K562 (cell line): ENCODE measurements around the gene ARHGAP18. TPM values are rescaled to one million over a fixed set of nuclear protein-coding genes. Genes with fewer than 3 reads are reported as not detected.
A peak's percentile ranks its signal among the peaks of the same experiment; 100 is the strongest.

Source experiments
- CBX1 ChIP-seq: sonication (generic); IDR thresholded peaks from 2 replicates; pipeline ENCODE4 v1.6.1; 2016; ENCODE audit warnings: antibody characterized with exemption, low read depth, mild to moderate bottlenecking
- CBX5 ChIP-seq: IDR thresholded peaks from 2 replicates; pipeline ENCODE4 v1.6.1; 2014; ENCODE audit warnings: low read depth, borderline replicate concordance
- DNMT1 ChIP-seq: fragments of 450-650 bp; IDR thresholded peaks from 2 replicates; pipeline ENCODE4 v1.6.1; 2016; ENCODE audit warnings: antibody characterized with exemption, mild to moderate bottlenecking
- EHMT2 ChIP-seq: fragments of 450-650 bp; IDR thresholded peaks from 2 replicates; pipeline ENCODE4 v1.6.1; 2018; ENCODE audit warnings: antibody characterized with exemption
- ELF4 ChIP-seq: fragments of 450-650 bp; formaldehyde crosslinking; IDR thresholded peaks from 2 replicates; pipeline ENCODE4 v1.4.0; 2022; ENCODE audit warnings: missing genetic modification characterization
- ETV5 ChIP-seq: sonication (generic); formaldehyde crosslinking; IDR thresholded peaks from 2 replicates; pipeline ENCODE4 v1.4.0; 2020; ENCODE audit warnings: low read depth, mild to moderate bottlenecking, missing genetic modification reagents
- MTA3 ChIP-seq: fragments of 450-650 bp; formaldehyde crosslinking; IDR thresholded peaks from 2 replicates; pipeline ENCODE4 v1.6.1; 2017; ENCODE audit warnings: mild to moderate bottlenecking, borderline replicate concordance
- MYNN ChIP-seq, 2 experiments: sonication (generic); formaldehyde crosslinking in 1 of 2; IDR thresholded peaks; 2 replicates each; pipeline versions ENCODE4 v1.5.0 to v1.6.1; 2016 to 2020; ENCODE audit warnings: antibody characterized with exemption in 1 of 2, missing genetic modification reagents in 1 of 2
- NCOA2 ChIP-seq, 2 experiments: fragments of 450-650 bp; IDR thresholded peaks; 2 replicates each; pipeline ENCODE4 v1.6.1; 2018; ENCODE audit warnings: mild to moderate bottlenecking in 2 of 2, moderate library complexity in 1 of 2; ENCODE audit not compliant: partially characterized antibody in 2 of 2
- NFE2 ChIP-seq: IDR thresholded peaks from 2 replicates; pipeline ENCODE4 v1.6.1; 2014; ENCODE audit warnings: antibody characterized with exemption, low read depth
- POLR2AphosphoS2 ChIP-seq: IDR thresholded peaks from 2 replicates; pipeline ENCODE4 v1.6.1; 2012; ENCODE audit warnings: low read length, improper control_type of control experiment
- PPARD ChIP-seq: fragments of 250-450 bp; sonication (Bioruptor Pico); IDR thresholded peaks from 2 replicates; pipeline ENCODE4 v1.8.0; 2022; ENCODE audit warnings: inconsistent platforms, mild to moderate bottlenecking, moderate library complexity
- PTBP1 ChIP-seq: fragments of 200-400 bp; formaldehyde crosslinking; IDR thresholded peaks from 2 replicates; pipeline ENCODE4 v1.6.1; 2017; ENCODE audit warnings: low read depth, low read length
- RBM22 ChIP-seq: fragments of 200-400 bp; formaldehyde crosslinking; IDR thresholded peaks from 2 replicates; pipeline ENCODE4 v1.6.1; 2018; ENCODE audit warnings: low read length, low read depth; ENCODE audit not compliant: poor library complexity, severe bottlenecking
- SPI1 ChIP-seq: IDR thresholded peaks from 2 replicates; pipeline ENCODE4 v1.6.1; 2011; ENCODE audit warnings: low read depth, low read length, control low read depth, borderline replicate concordance
- TBL1XR1 ChIP-seq, 2 experiments: IDR thresholded peaks; 2 replicates each; pipeline ENCODE4 v1.6.1; 2012; ENCODE audit warnings: improper control_type of control experiment in 2 of 2, low read length in 2 of 2, mild to moderate bottlenecking in 1 of 2
- TRIM28 ChIP-seq: fragments of 450-650 bp; IDR thresholded peaks from 2 replicates; pipeline ENCODE4 v1.6.1; 2017
- WHSC1 ChIP-seq: IDR thresholded peaks from one replicate; pipeline ENCODE4 v1.6.1; 2012; ENCODE audit warnings: low read length, control low read depth, inconsistent platforms
- ZFPM2 ChIP-seq: fragments of 250-450 bp; sonication (Bioruptor Pico); IDR thresholded peaks from 2 replicates; pipeline ENCODE4 v1.5.1; 2022; ENCODE audit warnings: mild to moderate bottlenecking
- polyA plus RNA-seq, 8 experiments: library from polyadenylated mRNA; depleted of rRNA in 4 of 8; stranded (reverse) in 5 of 8; unstranded in 3 of 8; fragments of >200 nt; fragmentation: Nextera tagmentation in 2 of 8; fragmentation: Illumina TruSeq in 1 of 8; extraction: Ambion mirVana in 2 of 8; extraction: Trizol in 1 of 8; gene quantifications; 2 replicates each; pipeline versions ENCODE4 v1.2.1 to v1.2.3, GENCODE V29; 2011 to 2014; ENCODE audit warnings: inconsistent platforms in 1 of 8, missing spikeins in 1 of 8
- total RNA-seq, 7 experiments: library from RNA; depleted of rRNA in 6 of 7; stranded (reverse); fragments of >200 nt in 6 of 7; fragmentation: Illumina TruSeq in 2 of 7; extraction: Trizol in 2 of 7; gene quantifications; 2 replicates each; pipeline versions ENCODE4 v1.2.1 to v1.2.3, GENCODE V29; 2011 to 2021; ENCODE audit warnings: low replicate concordance in 1 of 7
- TF ChIP-seq, protein P1 (sequence below): sonication (generic); formaldehyde crosslinking; IDR thresholded peaks from 2 replicates; pipeline ENCODE4 v1.4.0; 2020; ENCODE audit warnings: mild to moderate bottlenecking, missing genetic modification reagents
- TF ChIP-seq, protein P2 (sequence below): fragments of 200-800 bp; sonication (Bioruptor generic); IDR thresholded peaks from 2 replicates; pipeline ENCODE4 v1.6.1; 2017; ENCODE audit warnings: missing genetic modification characterization, missing compliant biosample characterization

The ARHGAP18 gene
- total and polyA plus RNA-seq, 9 of the 15 experiments (the other 6 are each of a cell fraction or from before 2014, with no cell fraction given): 13.3 to 29.7 (median 21.1) TPM

- no peak for TF ChIP-seq ZFPM2
- TF ChIP-seq, protein P1, sequence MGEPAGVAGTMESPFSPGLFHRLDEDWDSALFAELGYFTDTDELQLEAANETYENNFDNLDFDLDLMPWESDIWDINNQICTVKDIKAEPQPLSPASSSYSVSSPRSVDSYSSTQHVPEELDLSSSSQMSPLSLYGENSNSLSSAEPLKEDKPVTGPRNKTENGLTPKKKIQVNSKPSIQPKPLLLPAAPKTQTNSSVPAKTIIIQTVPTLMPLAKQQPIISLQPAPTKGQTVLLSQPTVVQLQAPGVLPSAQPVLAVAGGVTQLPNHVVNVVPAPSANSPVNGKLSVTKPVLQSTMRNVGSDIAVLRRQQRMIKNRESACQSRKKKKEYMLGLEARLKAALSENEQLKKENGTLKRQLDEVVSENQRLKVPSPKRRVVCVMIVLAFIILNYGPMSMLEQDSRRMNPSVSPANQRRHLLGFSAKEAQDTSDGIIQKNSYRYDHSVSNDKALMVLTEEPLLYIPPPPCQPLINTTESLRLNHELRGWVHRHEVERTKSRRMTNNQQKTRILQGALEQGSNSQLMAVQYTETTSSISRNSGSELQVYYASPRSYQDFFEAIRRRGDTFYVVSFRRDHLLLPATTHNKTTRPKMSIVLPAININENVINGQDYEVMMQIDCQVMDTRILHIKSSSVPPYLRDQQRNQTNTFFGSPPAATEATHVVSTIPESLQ: no peak
- TF ChIP-seq SPI1: peak; percentile 79
- TF ChIP-seq CBX1: peak; percentile 49; the same call in 1 of the 2 replicates
- 0 out of 2 replicates have a peak, but pooled peaks have one; percentile 38 for TF ChIP-seq ETV5
- no peak for TF ChIP-seq PTBP1
- TF ChIP-seq RBM22: no peak
- no peak for TF ChIP-seq PPARD
- TF ChIP-seq EHMT2: 0 out of 2 replicates have a peak, but pooled peaks have one; percentile 15
- TF ChIP-seq, protein P2, sequence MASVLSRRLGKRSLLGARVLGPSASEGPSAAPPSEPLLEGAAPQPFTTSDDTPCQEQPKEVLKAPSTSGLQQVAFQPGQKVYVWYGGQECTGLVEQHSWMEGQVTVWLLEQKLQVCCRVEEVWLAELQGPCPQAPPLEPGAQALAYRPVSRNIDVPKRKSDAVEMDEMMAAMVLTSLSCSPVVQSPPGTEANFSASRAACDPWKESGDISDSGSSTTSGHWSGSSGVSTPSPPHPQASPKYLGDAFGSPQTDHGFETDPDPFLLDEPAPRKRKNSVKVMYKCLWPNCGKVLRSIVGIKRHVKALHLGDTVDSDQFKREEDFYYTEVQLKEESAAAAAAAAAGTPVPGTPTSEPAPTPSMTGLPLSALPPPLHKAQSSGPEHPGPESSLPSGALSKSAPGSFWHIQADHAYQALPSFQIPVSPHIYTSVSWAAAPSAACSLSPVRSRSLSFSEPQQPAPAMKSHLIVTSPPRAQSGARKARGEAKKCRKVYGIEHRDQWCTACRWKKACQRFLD (CRISPR knock-in tag): no peak
- TF ChIP-seq CBX5: peak; percentile 36; the same call in 1 of the 2 replicates
- peak; percentile 62; the same call in 1 of the 2 replicates for TF ChIP-seq TRIM28
- TF ChIP-seq MTA3: 0 out of 2 replicates have a peak, but pooled peaks have one; percentile 41
- no peak for TF ChIP-seq POLR2AphosphoS2
- no peak for TF ChIP-seq NFE2
- no peak for TF ChIP-seq DNMT1
- no peak for TF ChIP-seq ELF4 (CRISPR knock-in tag)
- TF ChIP-seq WHSC1: no peak
- no peak for TF ChIP-seq NCOA2 (IDR thresholded peaks at IDR 0.05; ENCODE audit: partially characterized antibody in 2 of 2)
- TF ChIP-seq TBL1XR1 (IDR thresholded peaks at IDR 0.05; ENCODE audit: low read length in 2 of 2): no peak
- 0 out of 2 replicates have a peak, but pooled peaks have one; percentile 44 for TF ChIP-seq MYNN (IDR thresholded peaks at IDR 0.05)
- TF ChIP-seq MYNN (CRISPR knock-in tag; IDR thresholded peaks at IDR 0.05): no peak
These were observed 10.3 kb downstream of the ARHGAP18 start (continued) for GRCh38 chr6:129699659-129700058.
